Endometrium (tissue), 2 donors: ENCODE data around the gene SBF1.

ENCODE experiments used
- FAIRE-seq: peaks from 2 replicates; lab custom pipeline; 2012; peaks lifted over from hg19 to GRCh38; lab: Jason Lieb, UNC
- donor health status: control.
- donor health status: control.

Gene SBF1

DNA sequence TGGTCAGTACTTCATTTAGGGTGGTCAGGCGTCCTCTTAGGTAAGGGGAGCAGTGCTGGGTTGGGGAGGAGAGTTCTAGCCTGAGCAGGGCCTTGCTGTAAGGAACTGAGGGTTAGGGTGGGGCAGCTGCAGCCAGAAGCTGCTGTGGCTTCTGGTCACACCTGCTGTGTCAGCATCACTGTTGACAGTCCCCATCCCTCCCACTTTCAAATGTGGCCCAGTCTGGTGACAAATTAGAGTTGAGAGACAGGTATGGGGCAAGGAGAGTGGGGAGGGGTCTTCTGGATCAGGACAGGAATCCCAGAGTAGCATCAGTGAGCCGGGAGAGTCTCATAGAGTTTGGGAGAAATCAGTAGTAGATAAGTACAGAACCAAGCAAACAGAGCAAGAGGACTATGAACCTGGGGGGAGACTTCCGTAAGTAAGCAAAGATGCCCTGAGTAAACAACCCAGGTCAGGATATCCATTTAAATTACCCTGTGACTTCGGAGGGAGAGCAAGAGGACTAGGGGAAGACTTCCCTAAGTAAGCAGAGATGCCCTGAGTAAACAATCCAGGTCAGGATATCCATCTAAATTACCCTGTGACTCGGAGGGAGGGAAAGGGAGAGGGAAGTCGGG lies 78.0 kb downstream of the SBF1 start:
- FAIRE-seq, result no peak
